Activated CD4-positive, alpha-beta memory T cell treated with anti-CD3 and anti-CD28 coated beads for 36 hours (primary cell): ENCODE results near the gene APBA2. TPM values are rescaled to one million over a fixed set of nuclear protein-coding genes. Genes with fewer than 3 reads are reported as not detected.

Experiments used
- CTCF ChIA-PET: fragments of 350-600 bp; sonication (Branson Sonifier 250); formaldehyde crosslinking; loops from one replicate; lab custom pipeline; 2021; ENCODE audit warnings: antibody characterized with exemption, inconsistent platforms; lab: Charles Lee
- POLR2A ChIA-PET: fragments of 350-600 bp; sonication (Branson Sonifier 250); formaldehyde crosslinking; loops from one replicate; lab custom pipeline; 2021; ENCODE audit warnings: antibody characterized with exemption; lab: Charles Lee
- DNase-seq: peaks from one replicate; pipeline ENCODE4 v3.0.0-alpha.2; 2020
- H3K27ac Mint-ChIP-seq: one replicate; pipeline ENCODE4 v1.8.0; 2021; ENCODE audit warnings: mixed read lengths
- H3K27me3 Mint-ChIP-seq: one replicate; pipeline ENCODE4 v1.8.0; 2021; ENCODE audit warnings: mixed read lengths
- H3K36me3 Mint-ChIP-seq: one replicate; pipeline ENCODE4 v1.8.0; 2021; ENCODE audit warnings: mixed read lengths
- H3K4me1 Mint-ChIP-seq: one replicate; pipeline ENCODE4 v1.8.0; 2021; ENCODE audit warnings: low read depth, mixed read lengths
- H3K4me3 Mint-ChIP-seq: one replicate; pipeline ENCODE4 v1.8.0; 2021; ENCODE audit warnings: mild to moderate bottlenecking, mixed read lengths
- H3K9me3 Mint-ChIP-seq: one replicate; pipeline ENCODE4 v1.8.0; 2021; ENCODE audit warnings: mixed read lengths
- intact Hi-C: fragments of 100-400 bp; cut with micrococcal nuclease; formaldehyde crosslinking; loops from one replicate; pipeline ENCODE4 v1.15.1; 2023
- total RNA-seq, 2 experiments: library from RNA; stranded (reverse); gene quantifications; one replicate each; pipeline ENCODE4 v1.2.3, GENCODE V29; 2021

APBA2 gene
- total RNA-seq, 2 experiments from 2014 or later: 6.4 to 8.9 TPM

- POLR2A ChIA-PET: no interaction called here
- H3K27me3 Mint-ChIP-seq: no peaks in the 10 kb centered on the region
- DNase-seq: no peak
- no peaks in the 10 kb centered on the region for H3K9me3 Mint-ChIP-seq
- intact Hi-C loops: no loop called here
- peaks cover 43% of the 10 kb centered on the region for H3K4me1 Mint-ChIP-seq
- H3K4me3 Mint-ChIP-seq: no peak overlapping the region
- H3K27ac Mint-ChIP-seq: no peak overlapping the region
- peaks cover 3% of the 10 kb centered on the region for H3K36me3 Mint-ChIP-seq
- CTCF ChIA-PET: interaction anchor here (1.0 kb wide), 1 partner anchor 29 kb away, joined by 3 read pairs; no protein-coding TSS in a partner anchor
Observed at GRCh38 chr15:28946803-28947202, 61.0 kb downstream of the APBA2 start.

DNA sequence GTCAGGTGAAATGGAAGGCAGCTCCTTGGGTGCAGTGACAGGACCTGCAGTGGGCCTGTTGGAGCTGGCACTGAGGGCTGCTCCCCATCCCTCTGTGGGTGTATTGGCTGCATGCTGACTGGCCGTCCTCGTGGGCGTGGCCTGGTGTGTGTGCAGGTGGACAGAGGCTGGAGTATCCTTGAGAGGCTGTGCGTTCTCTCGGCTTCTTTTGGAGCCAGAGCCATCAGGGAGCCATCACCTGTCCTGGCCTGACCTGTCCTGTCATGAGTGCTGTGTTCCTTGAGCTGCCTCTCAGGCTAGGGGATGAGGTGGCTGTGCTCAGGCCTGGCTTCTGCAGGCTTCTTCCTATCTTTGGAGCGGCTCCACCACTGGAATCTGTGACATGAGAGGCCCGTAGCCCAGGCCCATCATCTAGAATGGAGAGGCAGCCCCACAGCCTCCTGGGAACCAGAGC lies 61.5 kb downstream of the APBA2 start:
- intact Hi-C loops: no loop called here
- POLR2A ChIA-PET: no interaction called here

GRCh38 chr15:28948036-28948435 lies 62.3 kb downstream of the APBA2 start:
- DNase-seq: no peak
- no peaks in the 10 kb centered on the region for H3K9me3 Mint-ChIP-seq
- peaks cover 34% of the 10 kb centered on the region for H3K4me1 Mint-ChIP-seq
- POLR2A ChIA-PET: no interaction called here
- peaks cover 2% of the 10 kb centered on the region for H3K36me3 Mint-ChIP-seq
- intact Hi-C loops: loop anchor here (1.0 kb wide), 1 partner anchor 10 kb away; no protein-coding TSS in a partner anchor
- CTCF ChIA-PET: interaction anchor here (0.9 to 1.0 kb wide), 2 partner anchors 12 to 27 kb away, joined by 3 read pairs; no protein-coding TSS in a partner anchor
- H3K27ac Mint-ChIP-seq: no peak overlapping the region
- no peaks in the 10 kb centered on the region for H3K27me3 Mint-ChIP-seq
- no peak overlapping the region for H3K4me3 Mint-ChIP-seq

More for the DNA sequence above, 61.5 kb downstream of the APBA2 start:
- Mint-ChIP-seq H3K27ac (no peak overlapping the region), H3K27me3 (no peaks in the 10 kb centered on the region), H3K4me3 (no peak overlapping the region), H3K9me3 (no peaks in the 10 kb centered on the region), H3K36me3 (peaks cover 3% of the 10 kb centered on the region), H3K4me1 (peaks cover 39% of the 10 kb centered on the region)
- CTCF ChIA-PET: interaction anchor here (1.0 kb wide), 1 partner anchor 28 kb away, joined by 3 read pairs; no protein-coding TSS in a partner anchor
- no peak for DNase-seq

- peaks cover 53% of the 10 kb centered on the region for H3K4me1 Mint-ChIP-seq
- ChIA-PET CTCF (no interaction called here), POLR2A (no interaction called here)
Observed at GRCh38 chr15:28950916-28951315, 65.1 kb downstream of the APBA2 start.

GRCh38 chr15:28952666-28953491 lies 67.1 kb downstream of the APBA2 start:
- Mint-ChIP-seq H3K4me3 (no peak overlapping the region), H3K9me3 (no peaks in the 10 kb centered on the region), H3K4me1 (peaks cover 38% of the 10 kb centered on the region), H3K27me3 (no peaks in the 10 kb centered on the region), H3K27ac (no peak overlapping the region), H3K36me3 (no peaks in the 10 kb centered on the region)
- no peak for DNase-seq
- intact Hi-C loops: no loop called here
- ChIA-PET POLR2A (no interaction called here), CTCF (no interaction called here)

More at GRCh38 chr15:28950916-28951315, 65.1 kb downstream of the APBA2 start:
- Mint-ChIP-seq H3K9me3 (no peaks in the 10 kb centered on the region), H3K4me3 (no peak overlapping the region), H3K36me3 (no peaks in the 10 kb centered on the region), H3K27me3 (no peaks in the 10 kb centered on the region), H3K27ac (no peak overlapping the region)
- intact Hi-C loops: no loop called here
- no peak for DNase-seq

DNA sequence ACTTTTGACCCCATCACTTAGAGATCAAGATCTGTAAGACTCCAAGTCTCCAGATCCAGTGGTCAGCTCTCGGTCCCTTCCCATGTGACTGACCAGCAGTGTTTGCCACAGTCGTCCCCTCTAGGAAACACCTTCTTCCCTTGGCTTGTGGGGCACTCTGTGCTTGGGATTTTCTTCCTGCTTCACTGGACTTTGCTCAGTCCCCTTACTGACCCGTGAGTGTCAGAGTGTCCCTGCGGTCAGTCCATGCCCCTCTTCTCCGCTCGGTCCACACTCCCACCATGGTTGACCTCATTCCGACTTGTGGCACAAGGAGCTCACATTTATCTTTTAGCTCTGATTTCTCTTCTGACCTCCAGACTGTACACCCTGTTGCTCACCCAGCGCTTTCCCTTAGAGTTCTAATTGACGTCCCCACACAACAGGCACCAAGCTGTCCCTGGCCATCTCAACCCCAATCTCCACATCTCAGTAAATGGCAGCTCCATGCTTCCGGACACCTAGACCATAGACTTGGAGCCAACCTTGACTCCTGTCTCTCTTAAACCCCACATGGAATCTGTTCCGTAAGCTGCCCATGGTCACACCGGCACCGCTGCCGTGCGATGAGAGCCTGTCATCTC lies 67.9 kb downstream of the APBA2 start:
- H3K27ac Mint-ChIP-seq: no peak overlapping the region

DNA sequence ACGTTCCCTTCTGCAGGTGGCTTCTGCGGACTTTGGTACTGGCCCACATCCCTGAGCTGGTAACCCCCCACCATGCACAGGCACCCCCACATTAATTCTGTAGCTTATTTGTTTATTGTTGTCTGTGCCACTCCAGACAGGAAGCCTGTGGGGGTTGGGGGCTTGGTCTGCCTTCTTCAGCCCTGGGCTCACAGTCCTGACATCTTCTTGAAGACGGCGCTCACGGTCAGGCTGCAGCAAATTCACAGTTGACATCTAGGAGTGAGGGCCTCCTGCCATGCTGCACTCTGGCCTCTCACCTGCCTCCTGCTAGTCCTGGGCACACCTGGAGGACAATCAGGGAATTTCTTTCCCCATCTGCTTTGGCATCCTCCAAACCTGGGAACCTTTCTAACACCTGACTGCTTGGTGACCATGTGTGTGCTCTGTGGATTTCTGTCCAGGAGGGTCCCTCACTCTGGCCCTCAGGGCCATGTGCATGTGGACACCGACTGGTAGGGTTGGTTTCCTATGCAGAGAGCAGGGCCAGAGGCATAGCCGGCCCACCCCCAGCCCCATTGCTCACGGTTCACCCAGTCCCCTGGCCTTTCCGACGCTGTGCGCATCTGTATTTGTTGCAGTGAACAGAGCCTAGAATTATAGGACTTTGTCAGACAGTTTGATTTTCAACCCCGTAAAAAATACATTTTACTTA lies 68.8 kb downstream of the APBA2 start:
- H3K27ac Mint-ChIP-seq: no peak overlapping the region

More for the DNA sequence above, 67.9 kb downstream of the APBA2 start:
- CTCF ChIA-PET: interaction anchor here (1.0 kb wide), 1 partner anchor 63 kb away, joined by 3 read pairs; no protein-coding TSS in a partner anchor
- H3K27me3 Mint-ChIP-seq: no peaks in the 10 kb centered on the region
- peaks cover 30% of the 10 kb centered on the region for H3K4me1 Mint-ChIP-seq
- DNase-seq: no peak
- H3K36me3 Mint-ChIP-seq: no peaks in the 10 kb centered on the region
- POLR2A ChIA-PET: no interaction called here
- H3K9me3 Mint-ChIP-seq: no peaks in the 10 kb centered on the region
- intact Hi-C loops: no loop called here
- no peak overlapping the region for H3K4me3 Mint-ChIP-seq

GRCh38 chr15:28955160-28955992 lies 69.6 kb downstream of the APBA2 start:
- intact Hi-C loops: no loop called here
- Mint-ChIP-seq H3K36me3 (no peaks in the 10 kb centered on the region), H3K4me1 (peaks cover 20% of the 10 kb centered on the region), H3K27me3 (no peaks in the 10 kb centered on the region), H3K27ac (no peak overlapping the region), H3K9me3 (no peaks in the 10 kb centered on the region), H3K4me3 (no peak overlapping the region)
- DNase-seq: peak; percentile 28
- POLR2A ChIA-PET: no interaction called here
- CTCF ChIA-PET: no interaction called here

More for the DNA sequence above, 68.8 kb downstream of the APBA2 start:
- H3K27me3 Mint-ChIP-seq: no peaks in the 10 kb centered on the region
- DNase-seq: no peak
- POLR2A ChIA-PET: no interaction called here
- H3K9me3 Mint-ChIP-seq: no peaks in the 10 kb centered on the region
- H3K4me1 Mint-ChIP-seq: peaks cover 25% of the 10 kb centered on the region
- intact Hi-C loops: no loop called here
- no peak overlapping the region for H3K4me3 Mint-ChIP-seq
- no peaks in the 10 kb centered on the region for H3K36me3 Mint-ChIP-seq
- CTCF ChIA-PET: interaction anchor here (1.0 kb wide), 1 partner anchor 62 kb away, joined by 3 read pairs; no protein-coding TSS in a partner anchor

DNA sequence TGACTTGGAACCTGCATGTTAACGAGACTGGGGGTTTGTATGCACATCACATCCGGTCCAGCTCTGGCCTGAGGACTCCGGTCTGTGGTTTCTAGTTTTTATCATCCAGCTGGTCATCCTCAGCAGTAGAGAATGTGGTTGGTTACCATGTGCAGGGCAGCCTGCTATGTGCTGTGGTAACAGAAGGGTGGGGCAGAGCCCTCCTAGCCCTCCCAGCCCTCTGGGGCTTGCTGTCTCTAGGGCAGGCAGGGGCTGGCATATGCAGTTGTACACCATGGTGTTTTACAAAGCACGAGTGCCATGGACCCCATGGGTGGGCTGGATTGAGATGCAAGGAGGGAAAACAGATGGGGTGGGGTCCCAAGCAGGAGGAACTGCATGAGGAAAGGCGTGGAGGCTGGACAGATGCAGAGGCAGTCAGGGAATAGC lies 70.2 kb downstream of the APBA2 start:
- peaks cover 22% of the 10 kb centered on the region for H3K4me1 Mint-ChIP-seq
- intact Hi-C loops: no loop called here

GRCh38 chr15:28956491-28956890 lies 70.7 kb downstream of the APBA2 start:
- Mint-ChIP-seq H3K9me3 (no peaks in the 10 kb centered on the region), H3K27ac (no peak overlapping the region), H3K4me1 (peaks cover 25% of the 10 kb centered on the region), H3K36me3 (no peaks in the 10 kb centered on the region), H3K4me3 (no peak overlapping the region), H3K27me3 (no peaks in the 10 kb centered on the region)
- intact Hi-C loops: no loop called here
- no peak for DNase-seq
- ChIA-PET POLR2A (no interaction called here), CTCF (no interaction called here)

More for the DNA sequence above, 70.2 kb downstream of the APBA2 start:
- ChIA-PET CTCF (no interaction called here), POLR2A (no interaction called here)
- no peaks in the 10 kb centered on the region for H3K9me3 Mint-ChIP-seq
- no peak for DNase-seq
- no peak overlapping the region for H3K27ac Mint-ChIP-seq
- no peak overlapping the region for H3K4me3 Mint-ChIP-seq
- no peaks in the 10 kb centered on the region for H3K36me3 Mint-ChIP-seq
- H3K27me3 Mint-ChIP-seq: no peaks in the 10 kb centered on the region
